ENCODE measurements around the gene VAV2.
"Not testable (repeated sequence)": the region's sequence is repeated elsewhere in the genome, so short reads cannot be mapped to it uniquely, and the experiment has no call there.

The VAV2 gene

GRCh38 chr9:133959171-133959570 is 33.0 kb downstream of the VAV2 start:
- Histone ChIP-seq H3K9ac (peak overlapping the region in 8 of 11 experiments; percentile 0 to 62 (median 42); a peak in 10 of 22 replicates), H3K27ac (peak overlapping the region in 6 of 11 experiments; percentile 0 to 59 (median 29); a peak in 9 of 22 replicates), H3K4me1 (peaks cover 71 to 85% (median 83%) of the 10 kb centered on the region in 10 experiments)

GRCh38 chr9:133958756-133959155 is 33.4 kb downstream of the VAV2 start:
- Histone ChIP-seq H3K27me3 (no peaks in the 10 kb centered on the region), H3K27ac (peak overlapping the region in 6 of 11 experiments; percentile 0 to 59 (median 29); a peak in 8 of 22 replicates), H3K9me3 (replicated peaks in 1 of 11) (peaks cover 0 to 3% (median 0%) of the 10 kb centered on the region in 11 experiments; a peak in 1 of 22 replicates), H4K20me1 (peaks cover 42 to 82% (median 71%) of the 10 kb centered on the region in 11 experiments; a peak in 21 of 22 replicates), H3K36me3 (no peaks in the 10 kb centered on the region), H3K4me2 (peak overlapping the region; percentile 81 to 100 (median 97)), H3K9ac (peak overlapping the region in 8 of 11 experiments; percentile 0 to 62 (median 42); a peak in 10 of 22 replicates), H3K4me3 (peak overlapping the region in 3 of 10 experiments; percentile 11 to 25 (median 16); a peak in 1 of 20 replicates), H3K4me1 (peaks cover 73 to 89% (median 88%) of the 10 kb centered on the region in 10 experiments)
- TF ChIP-seq Cebpa-rat (IDR thresholded peaks at IDR 0.05) = no peak

More at GRCh38 chr9:133959171-133959570, 33.0 kb downstream of the VAV2 start:
- Histone ChIP-seq H3K27me3 (no peaks in the 10 kb centered on the region), H3K9me3 (replicated peaks in 1 of 11) (peaks cover 0 to 6% (median 2%) of the 10 kb centered on the region in 11 experiments; a peak in 10 of 22 replicates), H3K4me3 (peak overlapping the region in 3 of 10 experiments; percentile 11 to 25 (median 16); a peak in 2 of 20 replicates), H3K36me3 (no peaks in the 10 kb centered on the region), H3K4me2 (peak overlapping the region; percentile 81 to 100 (median 97)), H4K20me1 (peaks cover 42 to 77% (median 67%) of the 10 kb centered on the region in 11 experiments; a peak in 21 of 22 replicates)
- TF ChIP-seq Cebpa-rat (IDR thresholded peaks at IDR 0.05) = no peak

- H3K4me3 ChIP-seq; H3K36me3 ChIP-seq; H3K9me3 ChIP-seq (replicated peaks in 1 of 11); H3K27me3 ChIP-seq: not testable (repeated sequence)
- Histone ChIP-seq H4K20me1 (peaks cover 36 to 83% (median 73%) of the 10 kb centered on the region in 11 experiments; a peak in 21 of 22 replicates), H3K9ac (peak overlapping the region in 6 of 11 experiments; percentile 46 to 85 (median 79); a peak in 8 of 22 replicates), H3K27ac (peak overlapping the region in 8 of 11 experiments; percentile 81 to 95 (median 84); a peak in 15 of 22 replicates), H3K4me2 (peak overlapping the region; percentile 90 to 100 (median 98)), H3K4me1 (peaks cover 73 to 93% (median 91%) of the 10 kb centered on the region in 10 experiments)
Measured at GRCh38 chr9:133957772-133958171, 34.4 kb downstream of the VAV2 start.

GRCh38 chr9:133957328-133957727 is 34.8 kb downstream of the VAV2 start:
- H3K9me3 ChIP-seq (replicated peaks in 1 of 11) = no peaks in the 10 kb centered on the region
- peak overlapping the region; percentile 90 to 100 (median 98) for H3K4me2 ChIP-seq
- H4K20me1 ChIP-seq = peaks cover 33 to 83% (median 70%) of the 10 kb centered on the region in 11 experiments; a peak in 21 of 22 replicates
- peaks cover 72 to 90% (median 87%) of the 10 kb centered on the region in 10 experiments for H3K4me1 ChIP-seq
- H3K4me3 ChIP-seq = peak overlapping the region in 2 of 10 experiments; percentile 52 to 54; a peak in 3 of 20 replicates
- H3K27me3 ChIP-seq = no peaks in the 10 kb centered on the region
- peak overlapping the region in 9 of 11 experiments; percentile 77 to 95 (median 84); a peak in 15 of 22 replicates for H3K27ac ChIP-seq
- no peak for TF ChIP-seq Cebpa-rat (IDR thresholded peaks at IDR 0.05)
- H3K36me3 ChIP-seq = no peaks in the 10 kb centered on the region
- H3K9ac ChIP-seq = peak overlapping the region in 9 of 11 experiments; percentile 67 to 85 (median 77); a peak in 13 of 22 replicates

- H3K27me3 ChIP-seq = no peaks in the 10 kb centered on the region
- H3K27ac ChIP-seq = peak overlapping the region; percentile 51 to 95 (median 84); a peak in 21 of 22 replicates
- H3K4me3 ChIP-seq = peak overlapping the region; percentile 35 to 65 (median 52); a peak in 19 of 20 replicates
- H4K20me1 ChIP-seq = peaks cover 26 to 80% (median 69%) of the 10 kb centered on the region in 11 experiments; a peak in 21 of 22 replicates
- peak overlapping the region; percentile 67 to 85 (median 77) for H3K9ac ChIP-seq
- H3K4me1 ChIP-seq = peaks cover 65 to 88% (median 81%) of the 10 kb centered on the region in 10 experiments
- H3K36me3 ChIP-seq = 0 out of 22 replicates have a peak, but pooled peaks cover 0 to 5% (median 0%) of the 10 kb centered on the region in 11 experiments
- TF ChIP-seq Cebpa-rat (IDR thresholded peaks at IDR 0.05) = no peak
- peak overlapping the region; percentile 90 to 100 (median 98) for H3K4me2 ChIP-seq
- no peaks in the 10 kb centered on the region for H3K9me3 ChIP-seq (replicated peaks in 1 of 11)
Measured at GRCh38 chr9:133956520-133957076, 35.5 kb downstream of the VAV2 start.

- Histone ChIP-seq H3K9ac (peak overlapping the region; percentile 67 to 85 (median 77)), H3K4me2 (peak overlapping the region; percentile 90 to 100 (median 98)), H3K4me1 (peaks cover 58 to 88% (median 81%) of the 10 kb centered on the region in 10 experiments), H3K27me3 (no peaks in the 10 kb centered on the region), H3K27ac (peak overlapping the region; percentile 51 to 95 (median 84); a peak in 21 of 22 replicates), H4K20me1 (peaks cover 19 to 80% (median 69%) of the 10 kb centered on the region in 11 experiments; a peak in 20 of 22 replicates), H3K36me3 (0 out of 22 replicates have a peak, but pooled peaks cover 0 to 10% (median 0%) of the 10 kb centered on the region in 11 experiments), H3K9me3 (replicated peaks in 1 of 11) (no peaks in the 10 kb centered on the region), H3K4me3 (peak overlapping the region; percentile 35 to 65 (median 52))
- no peak for TF ChIP-seq Cebpa-rat (IDR thresholded peaks at IDR 0.05)
Measured at GRCh38 chr9:133955821-133956411, 36.2 kb downstream of the VAV2 start.

- Histone ChIP-seq H3K36me3 (0 out of 22 replicates have a peak, but pooled peaks cover 0 to 10% (median 0%) of the 10 kb centered on the region in 11 experiments), H3K4me1 (peaks cover 49 to 88% (median 81%) of the 10 kb centered on the region in 10 experiments), H3K4me2 (peak overlapping the region; percentile 82 to 98 (median 90)), H3K27ac (peak overlapping the region in 10 of 11 experiments; percentile 27 to 78 (median 66); a peak in 17 of 22 replicates), H3K9me3 (replicated peaks in 1 of 11) (no peaks in the 10 kb centered on the region), H3K27me3 (no peaks in the 10 kb centered on the region), H3K9ac (peak overlapping the region in 10 of 11 experiments; percentile 41 to 73 (median 62); a peak in 17 of 22 replicates), H4K20me1 (peaks cover 14 to 80% (median 69%) of the 10 kb centered on the region in 11 experiments; a peak in 20 of 22 replicates), H3K4me3 (peak overlapping the region in 6 of 10 experiments; percentile 18 to 48 (median 42); a peak in 9 of 20 replicates)
- TF ChIP-seq Cebpa-rat (IDR thresholded peaks at IDR 0.05) = no peak
Measured at GRCh38 chr9:133954862-133955529, 37.1 kb downstream of the VAV2 start.
